DMS 273 treated with DMSO at 0.1 percent for 48 hours (cell line): ENCODE results near the gene TMEM86A.

Source experiments
- DNase-seq: peaks from one replicate; lab custom pipeline; 2025; lab: John Stamatoyannopoulos, UW

TMEM86A gene

GRCh38 chr11:18726040-18726439, 27.5 kb downstream of the TMEM86A start, which contains the start of gene IGSF22:
TSS of gene IGSF22 (minus strand) at chr11:18726188. CDS start at chr11:18724236, 1,952 bp downstream.
- no peak for DNase-seq

DNA sequence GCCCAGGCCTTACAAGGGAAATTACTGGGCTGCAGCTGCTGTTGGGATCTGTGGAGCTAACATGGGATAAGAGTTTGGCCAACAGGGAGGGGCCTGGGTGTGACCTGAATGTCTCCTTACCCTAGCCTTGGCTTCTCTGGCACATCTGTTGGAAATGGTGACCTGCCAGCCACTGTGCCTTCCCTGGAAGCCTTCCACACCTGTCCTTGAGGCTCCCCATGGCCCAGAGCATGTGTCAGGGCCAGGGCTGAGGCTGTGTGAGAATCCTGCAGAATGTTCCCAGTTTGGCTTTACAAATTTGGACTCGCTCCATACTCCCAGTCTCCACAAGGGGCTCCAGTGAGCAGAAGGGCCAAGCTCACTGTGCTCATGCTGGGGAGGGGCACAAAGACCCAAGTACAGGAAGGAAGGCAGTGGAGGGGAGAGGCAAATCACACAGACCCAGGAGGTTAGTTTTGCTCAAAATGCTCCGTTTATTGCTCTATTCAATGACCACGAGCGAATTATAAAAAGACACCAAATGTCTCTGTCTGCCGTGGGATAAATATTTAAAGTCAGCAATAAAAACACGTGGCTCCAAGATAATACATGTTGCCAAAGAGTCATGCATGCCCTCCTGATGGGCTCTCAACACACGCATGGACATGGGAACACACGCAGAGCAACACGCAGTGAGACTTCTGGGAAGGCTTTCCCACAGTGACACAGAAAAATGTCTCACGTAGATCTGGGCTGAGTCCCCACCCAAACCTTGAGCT, 29.1 kb downstream of the TMEM86A start:
- no peak for DNase-seq

GRCh38 chr11:18728658-18729057, 30.1 kb downstream of the TMEM86A start:
- DNase-seq, result no peak

- no peak for DNase-seq
These were observed 30.8 kb downstream of the TMEM86A start for GRCh38 chr11:18729426-18729825.

DNA sequence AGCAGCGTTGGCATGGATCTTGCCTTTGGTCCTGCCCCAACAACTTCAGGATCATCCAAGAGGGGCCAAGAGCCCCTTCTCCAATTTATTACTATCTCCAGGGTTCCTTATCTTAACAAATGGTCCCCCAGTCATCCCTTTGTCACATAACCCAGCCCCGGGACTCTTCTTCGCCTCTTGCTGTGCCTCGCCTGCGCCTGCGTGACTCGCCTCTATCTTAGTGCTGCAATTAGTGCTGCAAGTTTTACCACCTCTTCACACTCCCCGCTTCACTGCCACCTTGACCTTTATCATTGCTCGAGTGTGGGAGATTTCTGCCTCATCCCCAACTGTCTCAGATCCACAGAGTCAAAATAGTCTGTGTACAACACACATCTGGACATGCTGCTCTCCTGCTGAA, 31.4 kb downstream of the TMEM86A start:
- no peak for DNase-seq

DNA sequence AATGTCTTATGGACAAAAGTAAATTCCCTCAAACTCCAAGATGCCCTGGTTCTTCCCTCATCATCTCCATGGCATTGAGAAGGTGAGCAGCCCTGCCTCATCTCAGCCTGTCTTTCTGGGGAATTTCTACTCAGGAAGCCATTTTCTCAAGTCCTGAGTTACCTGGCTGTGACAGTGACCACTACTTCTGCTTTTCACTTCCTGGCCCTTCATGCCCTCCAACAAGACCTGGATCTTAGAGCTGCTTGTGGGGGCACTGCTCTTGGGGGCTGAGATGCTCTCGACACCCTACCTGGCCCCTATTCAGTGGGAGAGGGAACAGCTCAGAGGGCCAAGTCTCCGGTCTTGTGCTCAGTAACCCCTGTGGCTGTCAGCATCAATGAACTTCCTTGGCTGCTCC, 32.9 kb downstream of the TMEM86A start:
- no peak for DNase-seq

DNA sequence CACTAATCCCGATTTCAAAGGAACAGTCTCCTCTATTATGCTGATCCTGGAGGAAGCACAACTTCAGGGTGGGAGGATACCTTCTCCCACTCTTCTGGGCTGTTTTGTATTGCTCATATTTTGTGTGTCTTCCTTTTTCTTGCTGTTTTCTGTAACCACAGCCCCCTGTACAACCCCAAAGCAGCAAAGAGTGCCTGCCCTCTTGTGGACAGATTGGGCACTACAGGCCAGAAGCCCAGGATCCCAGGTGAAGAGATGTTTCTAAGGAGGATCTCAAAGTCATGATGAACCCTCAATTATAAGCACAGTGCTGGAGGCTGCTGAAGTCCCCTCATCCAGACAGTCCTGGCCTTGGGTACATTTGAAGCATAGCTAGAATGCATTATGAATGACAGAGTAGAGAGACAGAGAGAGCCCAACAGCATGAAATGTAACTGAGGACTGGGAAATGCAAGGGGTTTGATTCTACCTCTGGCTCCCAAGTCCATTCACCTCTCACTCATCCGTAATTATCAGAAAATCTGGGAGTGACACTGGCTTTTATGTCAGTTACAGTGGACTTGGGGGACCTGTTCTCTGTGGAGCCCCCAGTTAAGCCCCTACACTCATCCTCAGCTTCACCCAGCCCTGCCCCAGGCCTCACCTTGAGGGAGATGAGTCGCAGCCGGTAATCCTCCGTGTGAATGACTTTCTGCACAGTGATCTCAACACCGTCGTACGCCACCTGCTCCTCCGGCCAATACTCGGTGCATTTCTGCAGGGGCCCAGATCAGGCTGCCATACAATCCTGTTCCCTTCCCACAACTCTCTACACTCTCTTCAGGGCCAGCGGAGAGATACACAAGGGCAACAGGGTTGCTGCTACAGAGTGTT, 33.6 kb downstream of the TMEM86A start:
- DNase-seq, result no peak

GRCh38 chr11:18733202-18733601, 34.6 kb downstream of the TMEM86A start:
- no peak for DNase-seq

- no peak for DNase-seq
These were observed 38.1 kb downstream of the TMEM86A start for GRCh38 chr11:18736590-18737148.

GRCh38 chr11:18737642-18738041, 39.1 kb downstream of the TMEM86A start:
- no peak for DNase-seq

GRCh38 chr11:18739685-18740084, 41.1 kb downstream of the TMEM86A start:
- DNase-seq, result no peak

GRCh38 chr11:18741783-18742182, 43.2 kb downstream of the TMEM86A start:
- no peak for DNase-seq

GRCh38 chr11:18743365-18743764, 44.8 kb downstream of the TMEM86A start:
- no peak for DNase-seq

GRCh38 chr11:18743900-18744514, 45.4 kb downstream of the TMEM86A start:
- no peak for DNase-seq

GRCh38 chr11:18745251-18745650, 46.7 kb downstream of the TMEM86A start:
- no peak for DNase-seq

DNA sequence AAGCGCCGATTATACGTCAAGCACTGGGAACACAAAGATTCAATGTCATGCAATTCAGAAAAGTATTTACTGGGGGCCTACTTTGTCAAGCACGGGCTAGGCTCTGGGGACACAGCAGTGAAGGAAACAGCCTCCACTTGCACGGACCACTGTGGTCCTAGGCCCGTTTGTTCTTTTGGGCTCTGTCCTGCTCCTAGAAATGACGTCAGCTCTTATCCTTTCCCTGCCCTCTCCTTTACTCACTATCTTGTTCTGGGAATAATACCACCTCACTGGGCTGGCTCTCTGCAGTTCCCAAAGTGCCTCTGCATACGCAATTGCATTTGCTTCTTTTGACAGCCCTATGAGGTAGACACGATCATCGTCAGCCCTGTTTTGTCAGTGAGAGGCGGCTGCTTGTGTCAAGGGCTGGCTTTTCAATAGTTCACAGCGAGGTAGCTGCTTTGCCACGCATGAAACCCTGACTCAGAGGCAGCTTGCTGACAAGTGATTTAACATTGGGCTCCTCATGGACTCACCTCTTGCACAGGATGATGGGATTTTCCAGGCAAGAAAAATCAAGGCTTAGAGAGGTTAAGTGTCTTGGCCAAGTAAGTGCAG, 50.3 kb downstream of the TMEM86A start:
- DNase-seq, result no peak

DNA sequence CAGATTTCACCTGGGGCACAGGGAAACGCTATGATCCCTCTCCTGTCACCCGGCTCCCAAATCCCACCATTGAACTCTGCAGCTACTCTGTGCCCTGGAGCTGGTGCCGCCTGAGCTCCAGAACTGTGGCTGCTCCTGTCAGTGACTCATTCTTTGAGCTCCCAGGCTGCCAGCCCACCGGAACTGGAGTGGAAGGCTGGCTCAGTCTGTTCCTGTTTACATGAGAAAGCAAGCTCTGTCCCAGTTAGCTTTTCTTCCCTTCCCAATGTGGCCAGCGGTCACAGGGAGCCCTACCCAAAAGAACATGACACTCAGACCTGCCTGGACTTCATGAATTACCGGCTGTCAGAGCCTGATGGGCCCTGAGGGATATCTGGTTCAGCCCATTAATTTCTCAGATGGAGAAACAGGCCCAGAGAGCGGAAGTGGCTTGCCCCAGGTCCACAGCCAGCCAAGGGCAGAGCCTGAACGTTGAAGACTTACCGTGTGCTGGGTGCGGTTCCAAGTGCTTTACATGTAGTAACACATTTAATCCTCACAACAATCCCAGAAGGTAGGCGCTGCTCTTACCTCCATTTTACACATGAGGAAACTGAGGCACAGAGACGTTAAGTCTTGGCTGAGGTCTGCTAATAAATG, 51.2 kb downstream of the TMEM86A start:
- DNase-seq, result no peak

GRCh38 chr11:18750944-18751343, 52.4 kb downstream of the TMEM86A start:
- no peak for DNase-seq

GRCh38 chr11:18752502-18752901, 53.9 kb downstream of the TMEM86A start:
- no peak for DNase-seq

DNA sequence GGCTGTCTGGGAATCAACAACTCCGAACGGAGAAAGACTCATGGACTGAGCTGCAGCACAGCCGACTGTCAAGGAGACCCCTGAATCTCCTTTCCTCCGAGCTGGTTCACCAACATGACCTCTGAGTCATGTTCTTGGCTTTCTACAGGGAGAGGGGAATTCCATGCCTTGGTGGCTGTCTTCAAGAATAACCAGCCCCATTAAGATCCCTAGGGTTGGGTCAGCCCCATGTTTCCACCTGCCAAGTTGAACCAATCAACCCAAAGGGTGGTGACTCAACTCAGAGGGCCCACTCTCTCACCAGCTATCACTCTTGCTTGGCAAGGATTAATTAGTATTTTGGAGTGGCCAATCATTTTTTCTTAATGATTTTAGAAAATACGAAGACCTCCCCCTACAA, 55.7 kb downstream of the TMEM86A start:
- no peak for DNase-seq
